GM11168 (cell line): ENCODE data around the gene MIOS.

Experiments used
- in situ Hi-C: fragments of 300-500 bp; cut with MboI; formaldehyde crosslinking; loops from one replicate; pipeline ENCODE4 v1.12.0; 2022; ENCODE audit warnings: low sequenced_read_pairs; ENCODE audit not compliant: unreplicated experiment

Gene MIOS

DNA sequence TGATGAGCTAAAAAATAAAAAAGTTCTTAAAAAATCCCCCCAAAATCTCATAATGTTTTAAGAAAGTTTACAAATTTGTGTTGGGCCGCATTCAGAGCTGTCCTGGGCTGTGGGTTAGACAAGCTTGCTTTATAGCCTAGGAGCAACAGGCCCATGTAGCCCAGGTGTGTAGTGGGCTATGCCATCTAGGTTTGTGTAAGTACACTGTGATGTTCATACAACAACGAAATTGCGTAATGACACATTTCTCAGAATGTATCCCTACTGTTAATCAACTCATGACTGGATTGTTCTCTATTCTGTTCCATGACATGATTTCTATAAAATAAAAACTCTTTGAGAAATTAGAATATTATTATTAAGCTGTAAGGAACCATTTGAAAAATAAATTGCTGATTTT, 13.0 kb downstream of the MIOS start:
- in situ Hi-C loops: no loop called here

DNA sequence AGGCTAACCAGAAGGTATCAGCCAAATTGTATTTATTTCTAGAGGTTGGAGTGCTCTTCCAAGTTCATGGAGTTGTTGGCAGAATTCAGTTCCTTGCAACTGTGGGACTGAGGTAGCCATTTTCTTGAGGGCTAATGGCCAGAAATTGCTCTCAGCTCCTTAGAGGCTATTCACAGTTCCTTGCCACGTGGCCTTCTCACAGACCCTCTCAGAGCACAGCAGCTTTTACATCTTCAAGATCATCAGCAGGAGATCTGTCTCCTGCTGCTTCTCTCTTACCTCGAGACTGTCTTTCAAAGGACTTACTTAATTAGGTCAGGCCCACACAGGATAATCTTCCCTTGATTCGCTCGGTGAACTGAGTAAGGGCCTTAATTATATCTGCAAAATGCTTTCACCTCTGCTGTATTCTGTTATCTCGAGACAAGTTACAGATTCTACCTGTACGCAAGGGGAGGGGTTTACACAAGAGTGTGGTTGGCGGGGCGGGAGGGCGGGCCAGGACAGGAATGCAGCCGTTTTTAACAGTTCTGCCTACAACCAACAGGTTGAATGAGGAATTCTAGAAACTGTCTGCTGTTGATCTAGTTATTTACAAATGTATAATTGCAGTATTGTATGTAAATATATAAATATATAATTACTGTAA, 15.0 kb downstream of the MIOS start:
- in situ Hi-C loops: no loop called here

DNA sequence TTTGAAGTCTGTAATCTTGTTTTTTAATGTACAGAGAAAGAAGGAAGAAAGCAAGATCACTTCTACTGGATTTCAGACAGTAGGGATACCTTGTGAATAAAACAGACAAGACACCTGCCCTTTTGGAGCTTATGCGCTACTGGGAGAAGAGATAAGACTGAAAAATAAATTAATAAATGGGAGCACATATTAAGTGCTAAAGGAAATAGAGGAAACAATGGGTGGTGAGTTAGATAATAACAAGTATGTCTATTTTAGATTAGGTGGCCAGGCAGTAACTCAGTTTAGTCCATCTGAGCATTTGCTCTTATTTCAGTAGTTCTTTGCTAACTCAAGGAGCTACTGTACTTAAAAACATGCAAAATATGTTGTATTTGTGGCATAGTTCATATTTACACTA, 15.9 kb downstream of the MIOS start:
- in situ Hi-C loops: no loop called here

DNA sequence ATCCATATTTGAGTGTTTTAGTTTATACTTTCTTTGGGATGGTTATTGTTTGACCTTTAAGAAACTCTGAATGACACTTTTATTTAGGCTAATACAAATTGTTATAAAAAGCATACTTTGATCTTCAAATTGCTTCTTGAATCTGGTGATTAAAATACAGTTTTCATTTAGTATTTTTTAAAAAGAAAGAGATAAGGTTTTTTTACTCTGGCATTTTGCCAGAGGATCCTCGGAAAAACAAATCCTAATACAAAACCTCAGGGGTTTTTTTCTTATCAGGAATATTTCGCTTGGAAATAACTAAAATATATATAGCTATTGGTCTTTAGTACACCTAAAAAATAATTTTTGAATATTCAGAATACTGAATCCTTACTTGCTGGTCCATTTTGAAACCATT, 17.0 kb downstream of the MIOS start:
- in situ Hi-C loops: no loop called here

DNA sequence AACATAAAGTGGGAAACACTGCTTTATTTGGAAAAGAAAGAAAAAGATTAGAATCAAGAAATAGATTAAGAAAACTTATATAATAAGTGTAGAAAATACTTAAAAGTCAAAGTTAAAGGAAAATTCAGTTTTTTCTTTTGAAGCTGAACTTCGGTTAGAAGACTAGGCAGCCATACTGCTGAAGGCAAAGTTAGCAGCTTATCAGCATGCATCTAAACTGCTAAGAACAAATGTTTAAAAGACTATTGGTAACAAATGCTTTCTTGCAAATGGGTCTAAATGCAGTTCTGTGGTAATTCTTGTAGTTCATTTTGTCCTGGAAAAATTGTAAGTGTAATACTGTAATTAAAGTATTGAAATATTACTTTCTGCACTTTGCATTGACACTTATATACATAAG, 18.0 kb downstream of the MIOS start:
- in situ Hi-C loops: no loop called here

DNA sequence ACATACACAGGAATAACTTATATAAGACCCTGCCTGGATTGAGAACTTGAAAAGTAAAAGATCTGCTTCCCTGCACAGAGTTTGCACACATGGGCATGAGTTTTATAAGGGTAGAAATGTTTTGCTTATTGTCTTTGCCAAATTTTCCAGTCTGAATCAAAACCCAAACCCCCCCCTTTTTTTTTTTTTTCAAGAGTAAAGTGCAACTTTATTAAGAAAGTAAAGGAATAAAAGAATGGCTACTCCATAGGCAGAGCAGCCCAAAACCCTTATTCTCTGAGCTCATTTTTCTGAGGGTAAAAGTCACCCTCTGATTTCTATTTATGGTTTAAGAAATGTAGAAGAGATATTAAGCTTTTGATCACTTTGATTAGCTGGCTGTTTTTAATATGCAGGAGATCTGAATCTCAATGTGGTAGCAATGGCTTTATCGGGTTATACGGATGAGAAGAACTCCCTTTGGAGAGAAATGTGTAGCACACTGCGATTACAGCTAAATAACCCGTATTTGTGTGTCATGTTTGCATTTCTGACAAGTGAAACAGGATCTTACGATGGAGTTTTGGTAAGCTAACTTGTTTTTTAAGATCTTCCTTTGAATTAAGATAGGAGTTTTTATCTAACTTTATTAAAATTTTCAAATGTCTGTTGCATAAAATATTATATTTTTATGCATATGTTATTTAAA, 18.7 kb downstream of the MIOS start:
- in situ Hi-C loops: no loop called here

DNA sequence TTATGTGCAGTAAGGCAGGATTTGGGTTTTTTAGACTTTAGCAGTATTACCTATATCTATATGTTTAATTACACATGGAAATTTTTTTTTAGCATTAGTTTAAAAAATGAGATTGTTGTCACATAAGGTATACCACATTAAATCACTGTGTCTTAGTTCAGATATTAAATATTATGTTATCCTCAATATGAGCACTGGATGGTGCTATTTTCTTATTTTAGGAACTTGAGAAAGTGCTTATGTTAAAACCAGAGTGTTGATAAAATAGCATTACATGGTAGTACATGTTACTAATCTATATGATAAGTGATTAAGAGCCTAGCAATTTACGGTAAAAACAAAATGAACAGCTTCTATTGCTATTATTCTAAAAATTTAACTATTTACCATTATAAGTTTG, 28.8 kb downstream of the MIOS start:
- in situ Hi-C loops: loop anchor here (10.0 kb wide), 1 partner anchor 169 kb away; no protein-coding TSS in a partner anchor

DNA sequence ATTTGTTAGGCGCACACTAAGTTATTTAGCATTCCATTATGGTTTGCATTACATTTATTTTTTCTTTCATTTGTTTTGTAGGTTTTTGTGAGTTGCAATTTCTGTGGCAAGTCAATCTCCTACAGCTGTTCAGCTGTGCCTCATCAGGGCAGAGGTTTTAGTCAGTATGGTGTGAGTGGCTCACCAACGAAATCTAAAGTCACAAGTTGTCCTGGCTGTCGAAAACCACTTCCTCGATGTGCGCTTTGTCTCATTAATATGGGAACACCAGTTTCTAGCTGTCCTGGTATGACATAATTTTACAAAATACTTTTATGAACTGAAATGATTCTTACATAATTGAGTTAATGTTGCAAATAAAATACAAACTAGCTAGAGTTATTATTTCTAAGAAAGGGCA, 29.5 kb downstream of the MIOS start:
- in situ Hi-C loops: loop anchor here (10.0 kb wide), 1 partner anchor 169 kb away; no protein-coding TSS in a partner anchor

DNA sequence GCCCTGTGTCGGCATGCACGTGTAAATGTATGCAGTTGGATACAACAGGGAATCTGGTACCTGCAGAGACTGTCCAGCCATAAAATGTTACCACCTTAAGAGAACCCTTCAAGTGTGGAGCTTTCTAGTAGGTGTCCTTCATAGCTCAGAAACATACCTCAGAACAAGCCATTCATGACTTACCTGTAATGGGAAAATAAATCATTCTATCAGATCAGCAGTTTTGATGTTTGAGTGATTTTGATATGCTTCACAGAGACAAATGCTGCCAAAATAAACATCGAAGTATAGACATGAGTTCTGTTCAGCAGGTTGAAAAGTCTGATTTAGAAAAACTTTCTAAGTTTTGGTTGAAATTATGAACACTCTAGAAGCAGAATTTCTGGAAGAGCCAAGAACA, 40.3 kb downstream of the MIOS start:
- in situ Hi-C loops: no loop called here

DNA sequence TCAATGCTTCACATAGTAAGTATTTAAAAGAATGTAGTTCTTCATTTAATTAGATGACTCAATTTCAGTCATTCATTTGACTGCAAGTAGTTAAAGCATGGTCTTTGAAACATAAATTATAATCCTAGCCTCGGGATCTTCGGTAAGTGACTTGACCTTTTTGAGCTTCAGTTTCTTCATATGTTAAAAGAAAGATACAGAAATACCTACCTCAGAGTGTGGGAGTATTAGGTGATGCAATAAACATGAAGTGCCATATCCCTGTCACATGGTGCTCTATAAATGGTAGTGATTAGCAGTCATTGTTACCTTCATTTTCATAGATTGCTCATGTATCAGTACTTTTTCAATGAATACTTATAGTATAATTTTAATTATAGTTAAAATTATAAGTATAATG, 42.6 kb downstream of the MIOS start:
- in situ Hi-C loops: no loop called here

DNA sequence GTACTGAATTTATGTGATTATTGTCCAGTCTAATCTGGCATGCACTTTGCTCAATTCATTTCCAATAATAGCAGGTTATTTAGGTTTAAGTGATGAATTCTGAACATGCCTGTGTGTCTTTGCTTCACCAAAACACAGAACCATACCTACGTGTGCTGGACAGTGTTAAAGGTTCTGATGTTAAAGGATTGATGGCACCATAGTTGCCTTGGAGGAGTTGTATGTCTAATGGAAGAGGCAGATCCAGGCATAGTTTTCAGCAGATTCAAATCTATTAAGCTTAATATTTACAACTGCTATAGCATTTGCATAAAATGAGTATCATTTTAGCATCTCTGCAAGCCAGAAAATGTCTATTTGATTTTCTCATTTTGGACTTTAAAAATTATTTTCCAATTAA, 45.8 kb downstream of the MIOS start:
- in situ Hi-C loops: no loop called here

DNA sequence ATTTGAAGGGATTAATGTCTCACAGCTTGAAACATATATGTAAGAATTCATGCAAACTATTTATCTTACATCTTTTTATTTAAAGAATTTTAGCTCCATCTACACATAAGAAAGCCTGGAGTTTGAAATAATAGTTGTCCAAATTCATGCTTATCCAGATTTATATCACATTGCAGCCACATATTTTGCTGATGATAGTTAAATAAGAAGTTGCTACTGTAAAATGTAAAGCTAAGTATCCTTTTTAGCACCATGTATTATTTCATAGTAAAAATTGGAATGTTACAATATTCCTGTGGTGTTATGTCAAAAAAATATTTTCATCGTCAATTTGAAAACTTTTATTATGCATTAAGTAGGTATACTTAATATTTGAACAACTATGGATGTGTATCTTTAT, 46.5 kb downstream of the MIOS start:
- in situ Hi-C loops: no loop called here

DNA sequence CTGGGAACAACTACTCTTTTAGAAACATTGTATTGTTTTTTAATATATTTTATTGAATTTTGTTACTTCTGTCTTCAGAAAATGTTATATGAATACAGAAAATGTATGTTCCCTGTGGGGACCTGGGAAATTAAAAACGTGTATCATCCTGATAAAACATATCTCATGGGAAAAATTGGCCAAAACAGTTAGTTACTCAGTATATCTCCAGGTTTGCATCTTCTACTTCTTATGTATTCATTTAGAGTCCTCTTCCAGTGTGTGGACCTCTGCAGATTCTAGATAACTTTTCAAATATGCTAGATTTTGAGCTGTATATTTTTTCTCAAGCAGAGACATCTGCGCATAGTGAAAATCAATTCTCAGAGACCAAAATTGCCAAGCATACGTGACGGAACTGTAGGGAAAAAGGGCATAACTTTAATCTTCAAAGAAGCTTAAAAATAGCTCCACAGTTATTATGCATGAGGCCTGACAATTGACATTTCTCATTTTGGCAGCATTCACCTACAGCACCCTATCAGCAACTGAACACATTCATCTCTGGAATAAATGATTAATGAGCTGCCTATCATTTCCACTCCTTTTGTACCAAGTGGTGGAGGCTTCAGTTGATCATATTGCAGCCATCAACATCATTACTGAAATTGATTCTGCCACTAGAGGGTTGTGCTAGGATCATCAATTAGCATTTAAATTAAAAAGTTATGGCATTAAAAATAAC, 47.5 kb downstream of the MIOS start:
- in situ Hi-C loops: no loop called here

DNA sequence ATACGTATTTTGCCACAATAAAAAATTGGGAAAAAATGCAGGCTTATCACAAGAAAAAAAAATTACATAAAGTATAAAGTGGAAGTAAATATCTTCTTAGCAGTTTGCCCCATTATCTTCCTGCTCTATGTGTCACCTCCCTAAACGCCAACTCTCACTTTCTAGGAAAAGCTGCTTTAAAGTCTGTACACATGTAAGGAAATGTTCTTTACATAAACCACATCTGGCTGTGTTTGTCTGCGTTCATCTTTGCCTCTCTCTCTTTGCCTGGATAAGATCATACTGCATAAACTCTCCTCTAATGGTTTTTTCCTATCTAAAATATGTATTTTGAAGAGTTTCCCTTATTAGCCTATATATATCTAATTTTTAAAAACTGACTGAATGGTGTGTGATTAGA, 50.9 kb downstream of the MIOS start:
- in situ Hi-C loops: no loop called here

DNA sequence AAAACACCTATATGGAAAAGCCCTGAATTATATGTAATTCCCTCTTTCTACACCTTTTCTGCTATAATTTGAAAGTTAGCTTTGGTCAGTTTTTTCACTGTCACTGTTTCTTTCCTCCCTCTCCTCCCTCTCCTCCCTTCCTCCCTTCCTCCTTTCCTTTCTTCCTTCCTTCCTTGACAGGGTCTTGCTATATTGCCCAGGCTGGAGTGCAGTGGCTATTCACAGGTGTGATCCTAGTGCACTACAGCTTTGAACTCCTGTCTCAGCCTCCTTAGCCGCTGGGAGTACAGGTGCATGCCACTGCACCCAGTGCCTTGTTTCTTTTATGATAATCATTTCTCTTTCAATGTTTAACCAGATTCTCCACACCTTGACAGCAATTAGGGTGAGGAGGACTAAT, 51.7 kb downstream of the MIOS start:
- in situ Hi-C loops: no loop called here

DNA sequence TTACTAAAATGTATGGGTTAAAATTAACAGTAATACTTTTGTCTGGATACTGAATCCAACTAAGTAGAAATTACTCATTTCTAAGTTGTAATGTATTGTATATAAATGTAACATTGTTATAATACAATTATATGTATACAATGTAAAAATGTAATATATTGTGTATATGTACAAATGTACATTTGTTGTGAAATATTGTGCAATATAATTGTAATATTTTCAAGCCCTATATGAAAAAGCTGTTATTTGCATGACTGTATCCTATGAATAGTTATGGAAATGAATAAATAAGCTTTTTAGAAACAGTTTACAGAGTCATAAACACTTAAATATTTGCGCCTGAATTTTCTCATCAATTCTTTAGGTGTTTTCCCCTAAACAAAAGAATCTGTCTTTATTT, 53.6 kb downstream of the MIOS start:
- in situ Hi-C loops: no loop called here

DNA sequence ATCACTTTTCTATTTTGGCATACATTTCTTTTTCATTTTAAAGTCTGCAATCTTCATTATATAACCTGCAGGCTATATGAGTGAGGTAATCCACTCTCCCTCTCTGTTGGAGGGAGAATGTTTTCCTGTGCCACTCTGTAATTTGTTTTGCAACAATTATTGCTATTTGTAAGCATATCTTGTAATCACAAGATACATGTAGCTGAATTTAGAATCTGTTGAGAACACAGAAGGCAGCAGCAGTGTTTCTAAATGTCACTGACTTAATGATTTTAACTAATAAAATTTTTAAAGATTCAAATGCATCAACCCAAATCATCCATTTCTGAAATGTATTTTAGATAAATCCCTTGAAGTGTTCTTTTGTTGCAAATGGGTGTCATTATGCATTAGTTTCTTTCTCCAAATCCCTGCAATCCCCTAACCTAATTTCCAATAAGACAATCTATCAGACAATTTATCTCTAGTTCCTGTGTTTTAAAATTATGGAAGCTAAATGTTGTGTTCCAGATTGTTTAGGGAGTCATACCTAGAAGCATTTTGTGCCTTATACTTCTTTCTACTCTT, 54.0 kb downstream of the MIOS start:
- in situ Hi-C loops: no loop called here

DNA sequence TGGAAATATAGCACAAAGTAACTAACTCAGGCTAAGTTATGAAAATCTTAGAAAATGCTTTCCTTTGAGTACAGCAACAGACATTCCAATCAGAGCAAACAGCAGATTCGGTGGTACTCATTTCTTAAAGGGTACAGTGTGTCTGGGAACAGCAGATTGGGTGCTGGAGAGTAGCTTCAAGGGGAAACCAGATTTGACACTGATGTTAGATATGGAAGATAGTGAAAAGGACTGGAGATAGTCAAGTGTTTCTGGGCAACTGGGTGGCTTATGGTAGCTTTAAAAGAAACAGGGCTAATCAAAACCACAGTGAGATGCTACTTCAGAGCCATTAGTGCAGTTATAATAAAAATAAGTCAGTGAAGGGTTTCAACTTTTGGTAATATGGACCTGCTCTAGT, 61.8 kb downstream of the MIOS start:
- in situ Hi-C loops: no loop called here

DNA sequence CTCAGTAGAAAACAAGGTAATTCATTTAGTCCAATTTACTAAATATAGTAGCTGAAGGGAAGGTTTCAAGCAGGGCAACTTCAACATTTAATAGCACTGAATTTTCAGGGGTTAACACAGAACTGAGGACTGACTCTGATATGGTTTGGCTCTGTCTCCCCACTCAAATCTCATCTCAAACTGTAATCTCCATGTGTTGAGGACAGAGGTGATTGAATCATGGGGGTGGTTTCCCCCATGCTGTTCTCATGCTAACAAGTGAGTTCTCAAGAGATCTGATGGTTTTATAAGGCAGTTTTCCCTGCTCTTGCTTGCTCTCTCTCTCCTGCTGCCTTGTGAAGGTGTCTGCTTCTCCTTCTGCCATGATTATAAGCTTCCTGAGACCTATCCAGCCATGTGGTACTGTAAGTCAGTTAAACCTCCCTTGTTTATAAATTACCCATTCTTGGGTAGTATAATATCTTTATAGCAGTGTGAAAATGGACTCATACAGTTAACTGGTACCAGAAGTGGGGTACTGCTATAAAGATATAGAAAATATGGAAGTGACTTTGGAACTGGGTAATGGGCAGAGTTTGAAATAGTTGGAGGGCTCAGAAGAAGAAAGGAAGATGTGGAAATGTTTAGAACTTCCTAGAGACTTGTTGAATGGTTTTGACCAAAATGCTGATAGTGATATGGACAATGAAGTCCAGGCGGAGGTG, 64.1 kb downstream of the MIOS start:
- in situ Hi-C loops: no loop called here

DNA sequence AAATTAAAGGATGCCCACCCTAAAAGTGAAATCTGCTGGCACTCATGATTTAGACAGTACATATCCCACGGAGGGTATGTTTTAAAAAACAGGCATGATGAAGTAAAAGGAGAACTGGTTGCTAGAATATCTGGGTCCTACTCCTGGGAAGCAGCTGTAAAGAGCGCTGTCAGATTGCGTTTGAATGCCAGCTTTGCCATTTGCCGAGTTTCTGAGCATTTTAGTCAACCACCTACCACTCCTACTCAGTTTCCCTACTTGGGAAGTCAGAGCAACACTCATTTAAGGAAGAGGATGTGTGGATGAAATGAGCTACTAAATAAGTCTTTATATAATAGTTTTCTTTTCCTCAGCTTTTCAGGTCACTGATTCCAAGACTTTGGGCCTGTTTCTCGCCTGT, 72.7 kb downstream of the MIOS start:
- in situ Hi-C loops: no loop called here

DNA sequence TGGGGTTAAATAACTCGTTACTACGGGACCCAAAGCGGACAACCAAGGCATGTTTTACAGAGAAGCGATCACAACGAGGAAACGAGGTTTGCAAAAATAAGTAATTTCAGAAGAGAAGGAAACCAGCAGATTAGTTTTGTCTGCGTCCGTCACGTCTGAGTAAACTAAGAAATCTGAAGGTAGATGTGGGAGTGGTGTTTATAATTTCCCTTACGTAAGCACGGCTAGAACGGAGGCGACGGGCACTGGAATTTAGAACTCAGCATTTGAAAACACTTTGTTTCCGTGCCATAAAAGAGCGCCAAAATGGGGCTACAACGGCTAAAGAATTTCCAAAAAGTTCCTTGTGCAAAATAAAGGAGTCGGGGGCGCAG, 73.2 kb downstream of the MIOS start:
- in situ Hi-C loops: no loop called here
